ENCODE results near the gene CMYA5. TPM values are rescaled to one million over a fixed set of nuclear protein-coding genes. Genes with fewer than 3 reads are reported as not detected.

The CMYA5 gene
- total RNA-seq, 1 donor from 2014 or later = 0.11 TPM

- peaks cover 10% of the 10 kb centered on the region for H3K4me1 Mint-ChIP-seq
- no peak for ATAC-seq (ENCODE audit: low read depth)
- intact Hi-C loops (cut with micrococcal nuclease) = loop anchor here (10.0 kb wide), 1 partner anchor 147 kb away; no protein-coding TSS in a partner anchor
- CTCF ChIA-PET = no interaction called here
- H3K27ac Mint-ChIP-seq = no peak overlapping the region
- no peak for TF ChIP-seq CTCF (IDR thresholded peaks at IDR 0.05)
- no peak overlapping the region for H3K4me3 Mint-ChIP-seq
- H3K27me3 Mint-ChIP-seq = no peaks in the 10 kb centered on the region
- H3K36me3 Mint-ChIP-seq (ENCODE audit: low read depth) = no peaks in the 10 kb centered on the region
- POLR2A ChIA-PET = no interaction called here
- DNase-seq = no peak
- peaks cover 6% of the 10 kb centered on the region for H3K9me3 Mint-ChIP-seq
Observed at GRCh38 chr5:79707535-79707934, 17.9 kb downstream of the CMYA5 start.

- TF ChIP-seq CTCF (IDR thresholded peaks at IDR 0.05) = no peak
- no peaks in the 10 kb centered on the region for H3K36me3 Mint-ChIP-seq (ENCODE audit: low read depth)
- no peak for ATAC-seq (ENCODE audit: low read depth)
- no peak overlapping the region for H3K27ac Mint-ChIP-seq
- peaks cover 2% of the 10 kb centered on the region for H3K4me1 Mint-ChIP-seq
- DNase-seq = no peak
- intact Hi-C loops (cut with micrococcal nuclease) = no loop called here
- H3K27me3 Mint-ChIP-seq = no peaks in the 10 kb centered on the region
- no peak overlapping the region for H3K4me3 Mint-ChIP-seq
- CTCF ChIA-PET = interaction anchor here (0.6 kb wide), 2 partner anchors 14 to 594 kb away, joined by 3 to 4 read pairs; no protein-coding TSS in a partner anchor
- POLR2A ChIA-PET = no interaction called here
- no peaks in the 10 kb centered on the region for H3K9me3 Mint-ChIP-seq
Observed at GRCh38 chr5:79712741-79713140, 23.1 kb downstream of the CMYA5 start.

GRCh38 chr5:79713727-79714126 lies 24.1 kb downstream of the CMYA5 start:
- no peak overlapping the region for H3K4me3 Mint-ChIP-seq
- no peaks in the 10 kb centered on the region for H3K4me1 Mint-ChIP-seq
- ChIA-PET POLR2A (no interaction called here), CTCF (no interaction called here)
- intact Hi-C loops (cut with micrococcal nuclease) = no loop called here
- H3K36me3 Mint-ChIP-seq (ENCODE audit: low read depth) = no peaks in the 10 kb centered on the region
- no peak for TF ChIP-seq CTCF (IDR thresholded peaks at IDR 0.05)
- ATAC-seq (ENCODE audit: low read depth) (no peak), DNase-seq (no peak)
- no peaks in the 10 kb centered on the region for H3K27me3 Mint-ChIP-seq
- H3K9me3 Mint-ChIP-seq = peaks cover 1% of the 10 kb centered on the region
- H3K27ac Mint-ChIP-seq = no peak overlapping the region

GRCh38 chr5:79716839-79717238 lies 27.2 kb downstream of the CMYA5 start:
- POLR2A ChIA-PET = no interaction called here
- H3K9me3 Mint-ChIP-seq = peaks cover 14% of the 10 kb centered on the region
- intact Hi-C loops (cut with micrococcal nuclease) = no loop called here
- no peaks in the 10 kb centered on the region for H3K27me3 Mint-ChIP-seq
- DNase-seq = no peak
- peaks cover 3% of the 10 kb centered on the region for H3K36me3 Mint-ChIP-seq (ENCODE audit: low read depth)
- H3K27ac Mint-ChIP-seq = no peak overlapping the region
- H3K4me1 Mint-ChIP-seq = no peaks in the 10 kb centered on the region
- ATAC-seq (ENCODE audit: low read depth) = no peak
- CTCF ChIA-PET = interaction anchor here (0.7 kb wide), 1 partner anchor 1214 kb away, joined by 3 read pairs; no protein-coding TSS in a partner anchor
- no peak for TF ChIP-seq CTCF (IDR thresholded peaks at IDR 0.05)
- H3K4me3 Mint-ChIP-seq = no peak overlapping the region

- Mint-ChIP-seq H3K36me3 (ENCODE audit: low read depth) (peaks cover 3% of the 10 kb centered on the region), H3K27ac (no peak overlapping the region), H3K4me3 (no peak overlapping the region), H3K4me1 (no peaks in the 10 kb centered on the region), H3K9me3 (peaks cover 14% of the 10 kb centered on the region), H3K27me3 (no peaks in the 10 kb centered on the region)
- ChIA-PET POLR2A (no interaction called here), CTCF (no interaction called here)
- no peak for TF ChIP-seq CTCF (IDR thresholded peaks at IDR 0.05)
- DNase-seq (no peak), ATAC-seq (ENCODE audit: low read depth) (no peak)
- intact Hi-C loops (cut with micrococcal nuclease) = no loop called here
Observed at GRCh38 chr5:79720096-79720495, 30.5 kb downstream of the CMYA5 start.

Data from activated B cell treated with CpG ODN at 0.5 μM for 24 hours (primary cell).